Heart right ventricle (tissue), 16 donors: ENCODE measurements around the gene POLE. TPM values are rescaled to one million over a fixed set of nuclear protein-coding genes. Genes with fewer than 3 reads are reported as not detected.

Experiments
- ATAC-seq, 8 donors: fragments of 200-7000 bp; cut with Tn5 transposase; one replicate each; pipeline ENCODE4 v1.9.1; 2020; ENCODE audit warnings: mild to moderate bottlenecking in 8 of 8, moderate library complexity in 8 of 8, moderate number of reproducible peaks in 1 of 8
- DNase-seq, 2 donors: peaks; one replicate each; pipeline ENCODE4 v3.0.0-alpha.2; 2020
- H3K27ac ChIP-seq, 10 donors: fragments of 200-600 bp; sonication (generic) in 2 of 10; one replicate each; pipeline versions ENCODE4 v1.5.0 to v1.8.0; 2020 to 2022; ENCODE audit warnings: mild to moderate bottlenecking in 3 of 10
- H3K27me3 ChIP-seq, 7 donors: fragments of 200-600 bp; one replicate each; pipeline ENCODE4 v1.8.0; 2021 to 2022; ENCODE audit warnings: mild to moderate bottlenecking in 2 of 7
- H3K36me3 ChIP-seq, 9 donors: fragments of 200-600 bp; sonication (generic) in 1 of 9; one replicate each; pipeline versions ENCODE4 v1.5.0 to v1.8.0; 2020 to 2022; ENCODE audit warnings: mild to moderate bottlenecking in 2 of 9
- H3K4me1 ChIP-seq, 9 donors: fragments of 200-600 bp; sonication (generic) in 1 of 9; one replicate each; pipeline versions ENCODE4 v1.5.0 to v1.8.0; 2020 to 2022; ENCODE audit warnings: mild to moderate bottlenecking in 4 of 9
- H3K4me3 ChIP-seq, 10 donors: fragments of 200-600 bp; sonication (generic) in 2 of 10; one replicate each; pipeline versions ENCODE4 v1.5.0 to v1.8.0; 2020 to 2022; ENCODE audit warnings: mild to moderate bottlenecking in 7 of 10, moderate library complexity in 2 of 10
- H3K9me3 ChIP-seq, 11 donors: fragments of 200-600 bp in 10 of 11; sonication (generic) in 2 of 11; one replicate each; pipeline versions ENCODE4 v1.5.0 to v1.8.0; 2013 to 2022; ENCODE audit warnings: mild to moderate bottlenecking in 2 of 11, control low read depth in 1 of 11, moderate library complexity in 1 of 11
- WGBS, 2 donors: extraction: QIAGEN DNeasy Blood & Tissue Kit; methylation state at CpG; one replicate each; pipeline ENCODE4 v1.1.7; 2013; ENCODE audit warnings: inconsistent platforms in 1 of 2; 5-methylcytosine and 5-hydroxymethylcytosine counted together
- intact Hi-C, 10 donors: fragments of 100-400 bp; cut with DNase I; formaldehyde crosslinking; loops; one replicate each; pipeline versions ENCODE4 v1.11.1 to v1.14.2; 2022
- polyA plus RNA-seq, 2 donors: library from polyadenylated mRNA; stranded (reverse); fragments of 200-250 nt; gene quantifications; one replicate each; pipeline ENCODE4 v1.2.3, GENCODE V29; 2013
- total RNA-seq, 10 donors: library from RNA; stranded (reverse); fragmentation: NEBNext Ultra II Directional in 3 of 10; extraction: Animal tissue kit (Norgen Biotek cat#: 25700) in 3 of 10; gene quantifications; one replicate each; pipeline versions ENCODE4 v1.2.1 to v1.2.4, GENCODE V29; 2021 to 2023
- TF ChIP-seq, protein P1 (sequence below), 9 donors: fragments of 200-600 bp; sonication (generic) in 2 of 9; IDR thresholded peaks; one replicate each; pipeline versions ENCODE4 v1.5.0 to v1.8.0; 2021 to 2022; ENCODE audit warnings: antibody characterized with exemption in 9 of 9, mild to moderate bottlenecking in 5 of 9, moderate library complexity in 1 of 9
- donor health status: Arrhythmogenic right ventricular cardiomyopathy.
- donor health status: ischemic (EF 13 %, LVEDD 7.1; RV severe dilation, severe dysfunction).
- donor health status: healthy with polysubstance abuse.
- donor health status: DM: no; HTN: yes; CAD: no.
- donor health status: DM: no; HTN: no; CAD: no.
- donor health status: ischemic (EF 25% LVEDD 6.9; RV normal size, moderate dysfunction).
- donor health status: ischemic (EF 25% LVEDD 5.7; RV mildly dilated, moderate dysfunction).
- donor health status: healthy.
- donor health status: DM: yes; HTN: yes; CAD: no.
- donor health status: Ischemic cardiomyopathy.
- donor health status: ischemic (EF 35%, LVEDD 5.7; RV mildly dilated, moderate dysfunction).
- donor health status: nonischemic (EF 11% LVEDD 7.7; RV severe dilation, severe dysfunction).
- donor health status: DM: yes; HTN: yes; CAD: no.
- donor health status: PGD.
- donor health status: ischemic (EF 29% LVEDD 5.4; RV normal size, mild dysfunction).
- donor health status: nonischemic (EF 23%, LVEDD 6.1; RV moderate dilation, normal function).

The POLE gene
- total and polyA plus RNA-seq, 12 donors, result 6.8 to 25.8 (median 9.9) TPM

DNA sequence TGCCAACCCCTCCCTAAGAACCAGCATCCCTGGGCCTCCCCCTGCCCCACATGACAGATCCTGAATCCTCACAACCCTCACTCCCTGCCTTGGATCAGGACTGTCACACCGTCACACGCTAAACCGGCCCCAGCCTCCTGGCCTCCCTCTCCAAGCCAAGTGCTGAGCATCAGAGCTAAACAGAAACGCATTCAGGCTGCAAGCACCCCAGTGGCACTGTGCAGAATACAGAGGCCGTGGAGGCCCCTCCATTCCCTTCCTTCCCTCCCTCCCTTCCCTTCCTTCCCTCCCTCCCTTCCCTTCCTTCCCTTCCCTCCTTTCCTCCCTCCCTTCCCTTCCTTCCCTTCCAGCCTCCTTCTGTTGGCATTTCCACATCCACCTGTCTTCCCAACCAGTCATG lies 12.6 kb downstream of the POLE start:
- Histone ChIP-seq H3K4me1 (no peaks in the 10 kb centered on the region), H3K9me3 (no peaks in the 10 kb centered on the region), H3K27ac (no peak overlapping the region), H3K27me3 (no peaks in the 10 kb centered on the region), H3K4me3 (no peak overlapping the region), H3K36me3 (peaks cover 0 to 97% (median 35%) of the 10 kb centered on the region in 9 donors)
- intact Hi-C loops, result no loop called here
- 91 to 93% methylated on average over 5 of the region's 5 CpGs for WGBS, 2 donors
- DNase-seq, result no peak
- TF ChIP-seq, protein P1, sequence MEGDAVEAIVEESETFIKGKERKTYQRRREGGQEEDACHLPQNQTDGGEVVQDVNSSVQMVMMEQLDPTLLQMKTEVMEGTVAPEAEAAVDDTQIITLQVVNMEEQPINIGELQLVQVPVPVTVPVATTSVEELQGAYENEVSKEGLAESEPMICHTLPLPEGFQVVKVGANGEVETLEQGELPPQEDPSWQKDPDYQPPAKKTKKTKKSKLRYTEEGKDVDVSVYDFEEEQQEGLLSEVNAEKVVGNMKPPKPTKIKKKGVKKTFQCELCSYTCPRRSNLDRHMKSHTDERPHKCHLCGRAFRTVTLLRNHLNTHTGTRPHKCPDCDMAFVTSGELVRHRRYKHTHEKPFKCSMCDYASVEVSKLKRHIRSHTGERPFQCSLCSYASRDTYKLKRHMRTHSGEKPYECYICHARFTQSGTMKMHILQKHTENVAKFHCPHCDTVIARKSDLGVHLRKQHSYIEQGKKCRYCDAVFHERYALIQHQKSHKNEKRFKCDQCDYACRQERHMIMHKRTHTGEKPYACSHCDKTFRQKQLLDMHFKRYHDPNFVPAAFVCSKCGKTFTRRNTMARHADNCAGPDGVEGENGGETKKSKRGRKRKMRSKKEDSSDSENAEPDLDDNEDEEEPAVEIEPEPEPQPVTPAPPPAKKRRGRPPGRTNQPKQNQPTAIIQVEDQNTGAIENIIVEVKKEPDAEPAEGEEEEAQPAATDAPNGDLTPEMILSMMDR (IDR thresholded peaks at IDR 0.05), result no peak
- ATAC-seq, result no peak

DNA sequence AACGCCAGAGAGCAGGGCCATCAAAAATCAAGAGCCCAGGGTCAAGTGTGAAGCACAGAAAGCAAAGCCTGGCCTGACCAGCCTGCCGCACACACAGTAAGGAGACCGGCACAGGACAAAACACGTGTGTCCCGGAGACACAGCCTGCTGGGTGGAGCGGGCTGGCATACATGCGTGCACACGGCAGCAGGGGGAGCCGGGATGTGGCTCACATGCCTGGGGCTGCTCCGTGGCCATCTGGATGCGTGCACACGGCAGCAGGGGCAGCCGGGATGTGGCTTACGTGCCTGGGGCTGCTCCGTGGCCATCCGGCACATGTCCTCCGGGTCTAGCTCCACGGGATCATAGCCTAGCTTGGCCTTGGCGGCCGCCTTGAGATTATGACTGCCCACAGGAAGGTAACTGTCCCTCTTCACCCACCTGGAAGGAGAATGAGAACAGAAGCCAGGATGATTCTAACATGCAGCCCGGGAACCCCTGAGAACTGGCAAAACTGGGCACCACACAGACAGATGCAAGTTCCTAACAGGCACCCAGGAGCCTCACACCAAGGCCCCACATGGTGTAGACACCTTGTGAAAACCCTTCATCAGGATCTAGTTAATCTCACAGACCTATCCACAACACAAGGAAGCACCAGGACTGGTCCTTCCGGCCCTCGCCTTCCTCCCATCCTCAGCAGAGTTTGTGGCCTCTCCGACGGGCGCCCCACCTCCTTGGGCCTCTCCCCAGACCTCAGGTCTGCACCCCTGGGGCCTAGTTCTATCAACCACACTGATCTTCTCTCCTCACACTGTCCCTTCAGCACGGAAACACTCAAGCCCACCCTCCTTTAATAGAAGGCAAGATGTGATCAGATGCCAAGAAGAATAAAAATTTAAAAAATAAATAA lies 13.6 kb downstream of the POLE start:
- no peaks in the 10 kb centered on the region for H3K4me1 ChIP-seq
- peaks cover 0 to 97% (median 38%) of the 10 kb centered on the region in 9 donors for H3K36me3 ChIP-seq
- WGBS, 2 donors, result 92 to 95% methylated on average over 27 of the region's 27 CpGs
- no peak for DNase-seq
- H3K27me3 ChIP-seq, result no peaks in the 10 kb centered on the region
- H3K4me3 ChIP-seq, result no peak overlapping the region
- H3K27ac ChIP-seq, result no peak overlapping the region
- TF ChIP-seq, protein P1 (IDR thresholded peaks at IDR 0.05), result no peak
- peak in 1 of 8 donors; percentile 27 for ATAC-seq
- intact Hi-C loops, result no loop called here
- H3K9me3 ChIP-seq, result no peaks in the 10 kb centered on the region

DNA sequence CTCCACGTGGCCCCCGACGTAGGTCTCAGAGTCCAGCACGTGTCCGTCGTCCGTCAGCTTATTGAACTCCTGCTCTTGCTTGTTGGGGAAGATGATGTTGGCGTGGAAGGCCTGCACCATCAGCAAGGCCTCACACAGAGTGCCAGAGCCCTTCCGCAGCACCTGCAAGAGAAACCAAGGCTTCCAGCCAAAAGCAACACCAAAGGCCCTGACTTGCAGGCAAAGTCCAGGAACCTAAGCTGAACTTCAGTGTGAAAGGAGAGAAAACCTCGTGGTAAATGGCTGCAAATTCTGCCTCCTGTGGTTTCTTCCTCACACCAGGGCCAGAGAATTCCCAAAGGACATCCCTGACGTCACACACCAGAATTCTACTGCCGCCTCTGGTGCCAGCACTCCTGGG lies 14.5 kb downstream of the POLE start:
- WGBS, 2 donors, result 89 to 90% methylated on average over 12 of the region's 12 CpGs
- no peak overlapping the region for H3K27ac ChIP-seq
- ATAC-seq, result no peak
- no peak overlapping the region for H3K4me3 ChIP-seq
- intact Hi-C loops, result no loop called here
- no peaks in the 10 kb centered on the region for H3K4me1 ChIP-seq
- DNase-seq, result no peak
- no peaks in the 10 kb centered on the region for H3K9me3 ChIP-seq
- no peaks in the 10 kb centered on the region for H3K27me3 ChIP-seq
- TF ChIP-seq, protein P1 (IDR thresholded peaks at IDR 0.05), result no peak
- H3K36me3 ChIP-seq, result peaks cover 0 to 97% (median 46%) of the 10 kb centered on the region in 9 donors

DNA sequence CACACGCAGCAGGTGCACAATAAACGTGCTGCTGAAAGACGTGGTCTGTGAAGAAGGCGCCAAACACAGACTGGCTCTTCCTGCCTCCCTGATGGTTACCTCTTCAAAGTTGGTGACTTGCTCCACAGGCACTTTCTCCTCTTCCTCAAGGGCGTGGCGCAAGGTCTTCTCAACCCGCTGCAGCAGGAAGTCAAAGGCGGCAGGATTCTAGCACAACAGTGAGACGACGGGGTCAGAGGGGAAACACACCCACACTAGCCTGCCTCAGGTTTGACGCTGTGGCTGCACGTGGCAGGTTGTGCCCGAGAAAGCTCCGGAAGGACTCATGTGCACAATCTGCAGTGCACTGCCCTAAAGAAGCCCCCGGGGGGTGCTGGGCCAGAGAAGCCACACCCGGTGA lies 15.0 kb downstream of the POLE start:
- intact Hi-C loops, result no loop called here
- H3K4me1 ChIP-seq, result no peaks in the 10 kb centered on the region
- no peaks in the 10 kb centered on the region for H3K27me3 ChIP-seq
- TF ChIP-seq, protein P1 (IDR thresholded peaks at IDR 0.05), result no peak
- WGBS, 2 donors, result 86 to 92% methylated on average over 16 of the region's 16 CpGs
- ATAC-seq, result no peak
- H3K4me3 ChIP-seq, result no peak overlapping the region
- no peak for DNase-seq
- peaks cover 0 to 97% (median 48%) of the 10 kb centered on the region in 9 donors for H3K36me3 ChIP-seq
- H3K9me3 ChIP-seq, result no peaks in the 10 kb centered on the region
- no peak overlapping the region for H3K27ac ChIP-seq
